Measurements from ENCODE around the gene ADAM12.
A peak's percentile ranks its signal among the peaks of the same experiment; 100 is the strongest.
"Not testable (repeated sequence)": the region's sequence is repeated elsewhere in the genome, so short reads cannot be mapped to it uniquely, and the experiment has no call there.

Gene ADAM12

DNA sequence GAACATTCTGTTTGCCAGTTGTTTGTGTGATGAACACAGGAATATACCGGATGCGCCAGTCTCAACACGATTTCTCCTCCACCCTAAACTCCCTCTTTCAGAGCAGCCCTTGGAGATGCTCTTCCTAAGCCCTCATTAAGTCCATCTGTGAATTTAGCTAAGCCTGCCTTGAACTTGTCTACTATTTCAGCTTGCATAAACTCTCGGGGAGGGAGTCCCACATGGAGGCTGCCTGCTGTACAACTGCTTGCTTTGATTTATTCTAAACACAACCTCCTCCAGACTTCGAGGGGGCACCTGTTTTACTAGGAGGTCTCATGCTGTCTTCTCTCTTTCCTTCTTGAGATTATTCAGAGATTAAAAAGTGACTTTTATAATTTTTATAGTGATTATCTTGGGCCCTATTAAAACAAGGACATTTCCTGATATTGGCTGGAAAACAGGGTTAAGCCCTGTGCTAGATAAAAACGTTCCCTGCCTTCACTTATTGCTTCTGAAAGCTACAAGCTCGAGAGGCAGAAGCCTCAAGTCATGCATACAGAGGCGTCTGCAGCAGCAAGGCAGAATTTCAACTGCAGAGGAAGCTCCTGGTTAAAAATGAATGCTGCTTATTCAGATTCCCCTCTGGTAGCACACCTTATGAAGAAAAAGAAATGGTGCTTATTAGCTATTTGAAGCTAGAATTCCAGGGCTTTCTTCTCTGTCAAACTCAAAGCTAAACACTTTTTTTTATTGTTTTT is 317.6 kb downstream of the ADAM12 start:
- DNase-seq: no peak

DNA sequence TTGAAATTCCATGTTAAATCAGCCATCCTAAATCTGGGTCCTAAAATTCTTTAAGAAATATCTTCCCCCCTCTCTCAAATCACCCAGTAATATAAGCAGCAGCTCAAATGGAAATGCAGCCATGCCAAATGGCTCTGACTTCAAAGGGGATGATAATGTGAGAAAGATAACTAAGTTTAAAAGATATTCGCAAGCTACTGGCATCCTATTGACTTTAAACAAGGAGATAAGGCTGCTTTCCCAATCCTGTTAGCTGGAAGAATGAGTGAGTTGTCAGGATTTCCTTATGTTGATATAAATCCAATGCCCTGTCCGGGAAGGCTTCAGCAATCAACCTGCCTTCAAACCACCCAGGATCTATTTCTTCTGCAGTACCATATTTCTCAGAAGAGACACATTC is 320.0 kb downstream of the ADAM12 start:
- no peak for DNase-seq

DNA sequence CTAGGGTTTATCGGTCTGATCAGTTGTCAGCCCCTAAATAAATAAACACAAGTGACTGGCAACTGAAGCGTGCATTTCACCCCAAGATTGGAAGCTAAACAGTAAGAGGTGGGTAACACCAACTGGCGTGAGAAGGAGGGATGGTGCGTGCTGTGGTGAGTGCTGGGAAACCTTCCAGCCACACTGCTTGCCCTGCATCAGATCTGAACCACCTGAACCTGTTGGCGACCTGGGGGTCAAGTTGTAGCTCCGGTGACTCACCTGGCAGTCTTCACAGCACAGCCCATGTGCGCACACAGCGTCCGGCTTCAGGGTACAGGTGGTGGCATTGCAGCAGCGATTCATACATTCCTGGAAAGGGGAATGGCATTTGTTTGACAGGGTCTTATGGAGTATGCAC is 321.8 kb downstream of the ADAM12 start:
- DNase-seq: no peak

DNA sequence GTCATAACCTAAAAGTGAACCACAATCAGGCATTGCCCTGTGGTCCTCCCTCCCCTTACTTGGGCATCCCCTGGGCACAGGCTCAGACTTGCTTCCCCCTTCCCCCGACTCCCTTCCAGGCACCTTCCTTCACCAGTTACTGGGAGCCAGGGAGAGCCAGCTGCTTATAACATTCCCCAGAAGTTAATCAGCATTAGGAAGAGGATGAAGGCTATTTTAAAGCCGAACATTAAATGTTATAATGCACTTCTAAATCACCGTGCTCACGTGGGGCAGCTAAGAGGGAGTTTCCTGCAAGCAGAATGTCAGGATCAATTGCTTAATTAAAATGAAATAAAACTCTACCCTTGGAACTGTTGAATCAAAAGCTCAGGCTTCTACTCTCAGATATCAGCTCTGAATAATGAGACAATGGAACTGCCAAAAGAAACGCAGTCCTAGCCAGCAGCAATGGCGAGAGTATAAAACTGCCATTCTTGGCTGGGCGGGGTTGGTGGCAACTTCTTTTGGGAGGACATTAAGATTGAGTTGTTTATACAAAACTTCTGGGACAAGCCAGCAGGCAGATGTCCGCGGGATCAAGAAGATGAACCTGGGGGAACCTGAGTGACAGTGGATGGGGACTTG is 322.4 kb downstream of the ADAM12 start:
- no peak for DNase-seq

DNA sequence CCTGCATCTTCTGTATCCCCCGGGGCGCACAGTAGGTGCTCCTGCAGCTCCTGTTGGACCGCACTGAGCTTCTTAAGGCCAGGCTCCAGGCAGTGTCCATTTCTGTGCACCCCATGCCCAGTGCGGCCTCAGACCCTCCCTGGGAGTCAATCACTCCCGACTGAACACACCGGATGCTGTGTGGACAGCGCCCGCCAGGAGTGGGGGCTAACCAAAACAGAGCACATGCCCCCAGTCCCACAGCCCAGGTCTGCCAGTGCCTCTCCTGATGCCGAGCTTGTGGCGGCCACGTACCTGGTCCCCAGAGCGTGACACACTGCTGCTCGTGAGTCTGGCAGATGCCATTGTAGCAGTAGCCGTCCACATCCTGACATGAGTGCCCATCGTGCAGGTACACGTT is 323.8 kb downstream of the ADAM12 start:
- no peak for DNase-seq

DNA sequence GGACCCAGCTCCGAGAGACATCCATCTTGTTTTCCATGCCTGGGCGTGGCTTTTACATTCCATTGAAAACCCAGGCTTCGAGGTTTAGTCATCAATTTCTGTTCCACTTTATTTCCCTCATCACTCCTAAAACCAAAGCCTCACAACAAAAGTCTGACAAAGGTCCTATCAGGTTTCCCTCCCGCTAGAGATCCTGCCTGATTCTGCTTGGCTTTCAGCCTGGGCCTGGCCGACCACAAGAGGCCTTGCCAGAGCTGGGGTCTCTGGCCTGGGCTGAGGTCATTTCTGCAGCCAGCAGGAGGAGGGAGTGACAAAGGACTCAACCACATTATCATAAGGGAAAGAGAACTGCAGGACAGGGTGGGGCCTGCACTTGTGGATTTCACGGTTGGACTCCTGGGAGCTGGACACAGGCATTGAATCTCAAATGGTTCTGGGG is 324.9 kb downstream of the ADAM12 start:
- DNase-seq: peak; percentile 63

DNA sequence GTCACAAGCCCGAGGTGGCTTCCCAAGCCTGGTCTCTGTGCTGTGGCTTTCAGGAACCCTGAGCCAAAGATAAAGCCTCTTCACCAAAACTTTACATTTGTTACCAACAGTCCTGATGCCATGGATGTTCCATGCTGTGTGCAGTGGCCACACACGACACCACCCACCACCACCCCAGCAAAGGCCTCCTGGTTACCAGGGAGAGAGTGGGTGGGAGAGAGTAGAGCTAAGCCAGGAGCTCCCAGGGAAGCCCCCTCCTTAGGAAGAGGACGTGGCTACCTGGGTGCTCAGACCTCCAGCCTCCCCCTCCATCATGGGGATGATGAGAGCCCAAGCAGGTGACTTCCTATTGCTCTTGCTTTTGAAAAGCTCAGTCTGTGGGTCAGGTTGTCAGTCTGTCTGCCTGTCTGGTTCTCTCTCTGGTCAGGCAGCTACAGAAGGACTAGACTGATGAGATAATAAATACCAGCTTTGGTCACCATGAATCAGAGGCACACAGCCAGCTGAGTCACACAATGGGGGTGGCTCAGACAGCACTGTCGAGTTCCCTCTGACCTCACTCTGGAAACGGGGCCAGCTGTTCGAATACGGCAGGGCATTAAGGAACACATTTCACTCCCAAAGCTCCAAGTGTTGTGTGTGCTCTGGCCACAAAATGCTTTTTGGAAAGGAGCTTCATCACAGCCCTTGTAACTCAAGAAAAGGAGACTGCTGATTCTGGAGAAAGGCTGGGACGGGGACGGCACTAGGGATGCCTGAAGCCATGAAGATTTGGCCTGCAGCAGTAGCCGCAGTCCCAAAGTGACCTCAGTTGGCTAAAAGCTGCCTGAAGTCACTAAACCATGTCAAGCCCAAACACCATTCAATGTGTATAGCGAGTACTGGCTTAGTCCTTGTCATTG is 325.9 kb downstream of the ADAM12 start:
- peak; percentile 67 for DNase-seq

DNA sequence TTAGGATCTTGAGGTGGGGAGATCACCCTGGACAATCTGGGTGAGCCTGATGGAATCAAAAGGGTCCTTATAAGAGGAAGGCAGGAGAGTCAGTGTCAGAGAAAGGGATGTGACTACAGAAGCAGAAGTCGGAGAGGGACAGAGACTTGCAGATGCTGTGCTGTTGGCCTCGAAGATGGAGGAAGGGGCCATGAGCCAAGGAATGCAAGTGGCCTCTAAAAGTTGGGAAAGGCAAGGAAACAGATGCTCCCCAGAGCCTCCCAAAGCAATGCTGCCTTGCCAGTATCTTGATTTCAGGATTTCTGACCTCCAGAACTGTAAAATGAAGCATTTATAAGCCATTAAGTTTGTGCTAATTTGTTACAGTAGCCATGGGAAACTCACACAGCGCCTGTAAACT is 326.8 kb downstream of the ADAM12 start:
- no peak for DNase-seq

DNA sequence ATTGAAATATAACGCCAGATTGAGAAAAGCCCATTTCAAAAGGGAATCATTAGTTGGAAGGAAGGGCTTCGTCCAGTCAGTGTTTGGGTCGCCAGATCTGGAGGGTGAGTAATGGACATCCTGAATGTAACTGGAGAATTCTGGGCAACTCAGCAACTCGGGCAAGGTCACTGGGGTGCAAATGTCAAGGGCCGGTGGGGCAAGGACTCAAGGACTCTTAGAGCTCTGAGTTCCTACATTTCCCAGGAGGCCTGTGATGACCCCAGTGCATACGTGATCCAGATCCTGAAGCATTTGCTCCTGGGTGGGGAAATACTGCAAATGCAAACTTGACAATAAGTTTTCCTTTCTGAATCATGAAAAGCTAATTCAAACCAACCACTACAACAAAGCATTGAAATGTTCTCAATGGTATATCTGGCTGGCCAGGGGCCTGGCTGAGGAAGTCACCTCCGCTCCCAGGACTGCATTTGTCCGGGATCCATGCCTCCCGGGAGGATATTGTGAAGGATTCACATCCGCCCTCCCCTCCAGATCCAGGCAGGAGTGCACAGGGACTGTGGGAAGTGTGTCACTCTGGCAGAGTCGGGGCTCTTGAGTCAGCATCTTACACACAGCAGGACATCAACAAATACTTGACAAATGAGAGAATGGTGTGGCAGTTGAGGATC is 327.9 kb downstream of the ADAM12 start:
- DNase-seq: peak; percentile 32

DNA sequence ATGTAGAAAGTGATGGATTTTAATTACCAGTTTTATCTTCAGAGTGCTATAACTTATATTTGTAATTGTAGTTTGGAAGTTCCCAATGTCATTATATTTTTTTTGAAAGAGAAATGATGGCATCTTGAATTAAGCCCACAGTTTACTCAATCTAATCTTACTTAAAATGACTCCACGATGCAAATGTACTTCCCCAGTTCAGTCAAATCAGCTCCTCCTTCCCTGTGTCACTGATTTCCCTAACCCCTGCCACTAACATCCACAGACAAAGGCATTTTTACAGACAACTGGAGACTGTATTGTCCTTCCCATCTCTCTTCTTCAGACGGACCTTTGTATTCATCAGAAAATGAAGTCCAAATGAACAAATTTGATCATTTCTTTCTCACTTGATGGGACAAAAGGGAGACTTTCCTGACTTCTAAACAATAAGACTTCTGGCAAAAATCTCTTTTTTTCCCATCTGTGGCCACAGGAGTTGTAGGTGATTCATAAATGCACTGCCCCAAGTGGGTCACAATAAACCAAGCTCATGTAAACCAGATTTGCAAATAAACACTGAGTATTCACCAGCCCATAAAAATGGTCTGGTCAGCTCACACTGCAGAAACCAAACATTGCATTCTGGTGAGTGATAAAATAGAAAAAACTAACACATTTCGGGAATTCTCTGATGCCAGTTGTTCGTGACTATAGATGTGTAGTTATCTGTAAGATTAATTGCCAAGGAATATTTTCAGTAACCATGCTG is 329.0 kb downstream of the ADAM12 start:
- DNase-seq: no peak

DNA sequence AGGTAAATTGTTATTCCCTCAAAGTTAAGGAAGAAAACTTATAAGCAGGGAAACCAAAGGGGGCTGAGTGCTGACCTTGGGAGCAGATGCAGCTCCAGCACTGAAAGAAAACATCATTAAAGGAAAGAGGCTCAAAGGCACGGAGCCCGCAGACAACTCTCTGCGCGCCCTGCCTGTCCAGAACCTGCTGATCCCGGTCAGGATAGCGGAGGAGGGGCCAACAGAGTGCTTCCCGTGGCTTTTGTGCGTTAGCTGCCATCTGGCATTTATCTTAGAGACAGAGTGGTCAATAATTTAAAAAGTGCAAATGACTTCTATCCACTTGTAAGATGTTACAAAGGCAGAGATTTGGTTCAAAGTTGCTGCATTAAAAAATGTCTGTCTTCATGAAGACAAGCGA is 329.8 kb downstream of the ADAM12 start:
- no peak for DNase-seq

DNA sequence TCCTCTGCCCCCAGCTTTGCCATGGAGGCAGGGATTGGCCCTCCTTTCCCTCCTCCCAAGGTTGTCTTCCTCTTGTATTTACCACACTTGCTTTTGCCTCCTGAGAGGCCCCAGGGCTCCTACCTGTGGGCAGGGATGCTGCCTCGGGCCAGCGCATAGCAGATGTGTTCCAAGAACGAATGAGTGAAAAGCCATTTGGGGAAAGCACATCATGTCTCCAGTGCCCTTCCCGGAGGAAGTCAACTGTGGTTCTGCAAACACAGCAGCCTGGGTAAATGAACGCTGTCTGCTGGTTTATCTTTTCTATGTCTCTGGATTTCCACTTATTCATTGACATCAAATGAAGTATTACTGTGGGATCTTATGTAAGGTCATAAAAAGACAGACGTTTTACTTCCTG is 330.2 kb downstream of the ADAM12 start:
- no peak for DNase-seq

DNA sequence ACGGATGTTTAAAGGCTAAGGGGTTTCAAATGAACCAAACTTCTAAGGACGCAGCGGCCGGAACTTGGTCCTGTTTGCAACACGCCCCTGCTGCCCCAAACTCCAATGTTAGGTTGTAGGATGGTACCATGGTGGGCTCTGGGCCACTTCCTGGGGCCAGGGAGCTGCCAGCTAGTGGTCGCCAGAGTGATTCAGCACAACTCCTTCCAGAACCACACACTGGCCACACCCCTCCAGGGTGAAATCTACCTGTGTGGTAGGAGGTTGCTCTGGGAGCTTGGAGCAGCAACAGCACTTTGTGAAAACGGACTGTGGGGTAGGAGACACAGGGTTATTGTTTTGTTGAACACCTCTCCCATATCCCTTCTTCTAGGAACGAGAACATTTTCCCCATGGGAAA is 330.8 kb downstream of the ADAM12 start:
- DNase-seq: no peak

DNA sequence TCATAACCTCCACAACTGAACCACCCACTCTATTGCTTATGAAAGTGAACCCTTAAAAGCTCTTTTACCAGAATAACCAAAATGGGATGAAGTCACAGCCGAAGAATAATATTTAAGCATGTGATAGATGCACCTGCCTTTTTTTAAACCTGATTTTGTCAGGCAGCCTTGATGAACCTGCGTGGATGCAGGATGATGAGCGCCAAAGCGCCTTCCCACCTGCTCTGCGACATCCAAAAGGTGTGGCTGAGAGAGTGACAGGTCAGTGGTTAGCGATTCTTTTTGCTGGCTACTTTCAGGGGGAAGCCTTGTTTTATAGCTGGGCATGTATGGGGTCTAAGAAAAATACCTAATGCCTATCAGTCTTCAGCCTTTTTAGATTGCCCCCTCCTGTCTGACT is 334.1 kb downstream of the ADAM12 start:
- no peak for DNase-seq

DNA sequence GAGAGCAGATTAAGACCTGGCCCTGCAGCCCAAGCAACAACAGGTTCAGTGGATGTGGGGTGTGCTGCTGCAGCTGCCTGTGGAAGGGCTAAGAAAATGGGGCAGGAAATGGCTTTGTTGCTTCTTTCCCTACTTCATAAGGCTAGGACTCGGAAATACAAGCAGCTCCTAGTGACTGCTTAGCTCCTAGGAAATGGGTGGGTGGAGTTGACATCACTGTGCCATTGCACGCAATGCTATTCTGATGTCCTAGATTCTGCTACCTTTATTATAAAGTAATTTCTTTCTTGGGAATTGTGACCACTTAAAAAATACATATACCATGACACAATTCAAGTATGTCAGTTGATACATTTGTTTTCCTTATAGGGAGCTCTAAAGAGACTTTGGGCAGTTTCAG is 336.1 kb downstream of the ADAM12 start:
- no peak for DNase-seq

DNA sequence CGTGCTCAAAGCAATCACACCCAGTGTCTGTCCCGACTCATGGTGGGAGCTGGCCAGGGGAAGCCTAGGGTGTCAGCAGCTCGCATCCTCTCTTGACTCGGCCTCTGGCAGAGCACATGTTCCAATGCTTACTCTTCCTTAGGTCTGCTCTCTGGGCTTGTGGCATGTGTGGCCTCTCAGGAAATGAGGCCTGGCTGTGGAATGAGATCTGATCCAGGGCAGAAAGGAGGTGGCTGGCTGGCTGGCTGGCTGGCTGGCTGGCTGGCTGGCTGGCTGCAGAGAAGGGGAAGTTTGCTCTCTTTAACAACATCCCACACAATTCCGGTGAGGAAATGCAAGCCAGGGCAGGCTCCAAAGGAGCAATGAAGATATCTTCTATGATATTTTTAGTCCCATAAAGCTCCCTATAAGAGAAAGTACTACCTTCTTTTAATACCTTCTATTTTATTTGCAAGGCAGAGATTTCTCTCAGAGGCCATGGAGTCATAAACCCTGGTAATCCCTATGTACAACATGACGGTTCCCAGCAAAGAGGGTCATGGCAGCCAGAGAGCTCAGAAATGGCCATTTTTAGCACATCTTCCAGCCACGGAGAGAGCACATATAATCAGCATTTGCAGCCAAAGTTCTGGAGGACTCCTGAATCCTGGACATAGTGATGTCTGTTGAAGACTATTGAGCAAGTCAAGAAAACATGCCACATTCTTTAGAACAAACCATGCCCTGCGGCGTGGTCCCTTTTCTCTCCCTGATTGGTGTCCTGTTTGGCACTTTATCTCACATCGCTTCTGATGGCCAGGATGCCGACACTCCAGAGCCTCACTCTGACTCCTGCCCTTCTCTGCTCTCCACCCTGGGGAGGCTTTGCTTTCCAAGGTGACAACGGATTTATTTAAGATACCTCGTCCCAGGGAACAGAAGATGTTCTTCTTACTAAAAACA is 338.2 kb downstream of the ADAM12 start:
- DNase-seq: no peak

DNA sequence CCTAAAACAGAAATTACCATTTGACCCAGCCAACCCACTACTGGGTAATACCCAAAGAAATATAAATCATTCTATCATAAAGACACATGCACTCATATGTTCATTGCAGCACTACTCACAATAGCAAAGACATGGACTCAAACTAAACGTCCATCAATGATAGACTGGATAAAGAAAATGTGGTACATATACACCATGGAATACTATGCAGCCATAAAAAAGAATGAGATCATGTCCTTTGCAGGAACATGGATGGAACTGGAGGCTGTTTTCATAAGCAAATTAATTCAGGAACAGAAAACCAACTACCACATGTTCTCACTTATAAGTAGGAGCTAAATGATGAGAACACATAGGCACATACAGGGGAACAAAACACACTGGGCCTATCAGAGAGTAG is 340.5 kb downstream of the ADAM12 start:
- not testable (repeated sequence) for DNase-seq

DNA sequence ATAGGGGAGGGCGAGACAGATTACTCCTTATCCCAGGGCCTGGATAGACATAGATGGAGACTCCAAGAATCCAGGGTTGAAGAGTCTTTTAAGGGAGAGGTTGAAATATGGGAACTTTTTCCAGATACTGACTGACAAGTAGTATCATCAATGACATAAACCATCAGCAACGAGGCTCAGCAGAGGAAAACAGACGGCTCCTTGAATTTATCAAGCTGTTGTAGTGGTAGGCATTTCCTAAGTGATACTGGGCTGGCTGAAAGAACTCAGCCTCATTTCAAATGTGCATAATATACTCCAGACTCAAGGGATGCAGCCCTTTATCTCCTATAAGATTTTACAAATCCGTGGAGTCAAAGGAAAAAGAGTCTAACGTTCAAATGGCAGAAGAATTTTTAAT is 341.4 kb downstream of the ADAM12 start:
- DNase-seq: no peak

DNA sequence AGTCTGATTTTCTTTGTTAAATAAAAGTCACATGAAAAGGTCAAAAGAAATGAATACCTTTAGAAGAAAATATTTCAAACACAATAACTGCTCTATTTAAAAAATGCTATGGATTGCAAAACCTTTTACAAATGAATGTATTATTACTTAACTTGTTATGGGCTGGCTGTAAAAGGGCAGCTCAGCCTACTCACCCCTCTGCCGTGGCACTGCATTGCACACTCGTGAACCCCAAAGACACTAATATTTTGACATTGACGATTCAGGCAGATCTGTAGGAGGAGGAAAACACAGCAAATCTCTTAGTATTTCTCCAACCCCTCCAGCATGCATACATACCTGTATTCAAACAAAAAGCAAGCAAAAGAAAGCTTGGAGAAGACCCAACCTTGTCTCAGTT is 342.4 kb downstream of the ADAM12 start:
- no peak for DNase-seq

DNA sequence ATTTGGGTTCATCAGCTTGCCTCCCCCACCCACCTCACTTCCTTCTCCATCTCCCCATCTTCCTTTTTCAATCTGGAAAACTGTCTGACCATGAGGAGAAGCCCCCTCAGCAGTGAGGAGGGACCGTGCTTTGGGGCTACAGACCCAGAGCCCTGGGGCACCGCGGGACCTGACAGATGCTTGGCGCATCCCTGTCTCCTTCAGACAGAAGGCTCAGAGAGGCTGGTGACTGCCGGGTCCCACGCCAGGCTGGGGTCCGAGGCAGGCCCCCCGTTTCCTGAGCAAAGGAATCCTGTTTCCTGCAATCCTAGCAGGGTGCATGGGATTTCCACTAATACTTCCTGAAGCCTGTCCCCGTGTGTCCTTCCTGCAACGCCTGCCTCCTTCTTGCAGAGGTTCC is 344.9 kb downstream of the ADAM12 start:
- no peak for DNase-seq

DNA sequence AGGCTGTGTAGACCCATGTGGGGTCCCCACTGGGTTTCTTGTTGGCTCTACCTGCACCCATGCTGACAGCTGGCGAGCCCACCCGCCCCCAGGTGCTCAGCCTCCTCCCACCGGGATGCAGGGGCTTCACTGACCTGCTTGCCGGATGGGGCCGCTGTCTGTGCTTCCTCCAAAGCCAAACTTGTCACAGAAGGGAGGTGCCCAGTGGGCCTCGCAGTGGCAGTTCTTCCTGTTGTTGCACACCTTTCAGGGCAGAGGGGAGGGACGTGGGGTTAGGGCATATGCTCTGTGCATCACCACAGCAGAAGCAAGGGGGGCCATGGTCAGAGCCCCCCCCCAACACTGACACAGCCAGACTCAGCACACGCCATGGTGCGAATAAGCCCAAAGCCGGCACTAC is 345.4 kb downstream of the ADAM12 start:
- no peak for DNase-seq

Measured in GOT3 (cell line).